HFFc6 (cell line): ENCODE results near the gene LSS. TPM values are rescaled to one million over a fixed set of nuclear protein-coding genes. Genes with fewer than 3 reads are reported as not detected.

Experiments used
- DNase-seq: peaks from one replicate; pipeline ENCODE4 v3.0.0-alpha.2; 2018
- H3K27ac Mint-ChIP-seq: 2 replicates; pipeline ENCODE4 v1.8.0; 2020; ENCODE audit warnings: mild to moderate bottlenecking, mixed read lengths
- H3K27me3 Mint-ChIP-seq: 2 replicates; pipeline ENCODE4 v1.8.0; 2021; ENCODE audit warnings: mild to moderate bottlenecking, moderate library complexity, mixed read lengths; ENCODE audit not compliant: insufficient read depth
- H3K36me3 Mint-ChIP-seq: 2 replicates; pipeline ENCODE4 v1.8.0; 2021; ENCODE audit warnings: low read depth, mixed read lengths
- H3K4me1 Mint-ChIP-seq: 2 replicates; pipeline ENCODE4 v1.8.0; 2020; ENCODE audit warnings: low read depth, mixed read lengths
- H3K4me3 Mint-ChIP-seq: 2 replicates; pipeline ENCODE4 v1.8.0; 2020; ENCODE audit warnings: mild to moderate bottlenecking, moderate library complexity, mixed read lengths
- H3K9me3 Mint-ChIP-seq: 2 replicates; pipeline ENCODE4 v1.8.0; 2020; ENCODE audit warnings: mild to moderate bottlenecking, mixed read lengths
- total RNA-seq, 6 experiments: library from RNA; stranded (reverse); fragmentation: NEBNext Ultra II Directional; extraction: Animal tissue kit (Norgen Biotek cat#: 25700); gene quantifications; 2 replicates in 1 of 6; 3 replicates in 5 of 6; pipeline ENCODE4 v1.2.3, GENCODE V29; 2021
- TF ChIP-seq, protein P1 (sequence below): fragments of 200-600 bp; sonication (generic); IDR thresholded peaks from 2 replicates; pipeline ENCODE4 v1.5.0; 2021; ENCODE audit warnings: antibody characterized with exemption, mild to moderate bottlenecking

The LSS gene
- total RNA-seq, 6 experiments from 2014 or later = 47.9 to 61.3 (median 50.6) TPM

DNA sequence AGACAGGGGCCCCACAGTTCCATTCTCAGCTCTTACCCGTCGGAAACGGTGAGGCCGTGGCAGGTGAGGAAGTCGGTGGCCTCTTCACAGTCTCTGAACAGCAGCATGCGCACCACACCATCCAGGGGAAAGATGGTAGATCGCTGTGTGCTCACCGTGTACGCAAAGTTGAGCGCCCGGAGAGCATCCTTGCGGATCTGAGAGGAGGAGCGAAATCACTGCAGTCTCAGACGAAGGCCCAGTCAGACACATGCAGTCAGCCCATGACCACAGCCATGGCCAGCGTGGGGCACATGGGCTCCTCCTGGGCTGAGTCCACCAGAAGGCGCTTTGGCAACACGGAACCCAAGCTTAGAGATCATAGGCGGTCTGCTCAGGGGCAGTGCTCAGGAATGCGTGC lies 38.4 kb upstream of the LSS start:
- Mint-ChIP-seq H3K27ac (no peak overlapping the region), H3K27me3 (no peaks in the 10 kb centered on the region), H3K9me3 (no peaks in the 10 kb centered on the region), H3K4me1 (no peaks in the 10 kb centered on the region), H3K4me3 (no peak overlapping the region), H3K36me3 (peaks cover 21% of the 10 kb centered on the region)
- DNase-seq = no peak
- TF ChIP-seq, protein P1, sequence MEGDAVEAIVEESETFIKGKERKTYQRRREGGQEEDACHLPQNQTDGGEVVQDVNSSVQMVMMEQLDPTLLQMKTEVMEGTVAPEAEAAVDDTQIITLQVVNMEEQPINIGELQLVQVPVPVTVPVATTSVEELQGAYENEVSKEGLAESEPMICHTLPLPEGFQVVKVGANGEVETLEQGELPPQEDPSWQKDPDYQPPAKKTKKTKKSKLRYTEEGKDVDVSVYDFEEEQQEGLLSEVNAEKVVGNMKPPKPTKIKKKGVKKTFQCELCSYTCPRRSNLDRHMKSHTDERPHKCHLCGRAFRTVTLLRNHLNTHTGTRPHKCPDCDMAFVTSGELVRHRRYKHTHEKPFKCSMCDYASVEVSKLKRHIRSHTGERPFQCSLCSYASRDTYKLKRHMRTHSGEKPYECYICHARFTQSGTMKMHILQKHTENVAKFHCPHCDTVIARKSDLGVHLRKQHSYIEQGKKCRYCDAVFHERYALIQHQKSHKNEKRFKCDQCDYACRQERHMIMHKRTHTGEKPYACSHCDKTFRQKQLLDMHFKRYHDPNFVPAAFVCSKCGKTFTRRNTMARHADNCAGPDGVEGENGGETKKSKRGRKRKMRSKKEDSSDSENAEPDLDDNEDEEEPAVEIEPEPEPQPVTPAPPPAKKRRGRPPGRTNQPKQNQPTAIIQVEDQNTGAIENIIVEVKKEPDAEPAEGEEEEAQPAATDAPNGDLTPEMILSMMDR = no peak

DNA sequence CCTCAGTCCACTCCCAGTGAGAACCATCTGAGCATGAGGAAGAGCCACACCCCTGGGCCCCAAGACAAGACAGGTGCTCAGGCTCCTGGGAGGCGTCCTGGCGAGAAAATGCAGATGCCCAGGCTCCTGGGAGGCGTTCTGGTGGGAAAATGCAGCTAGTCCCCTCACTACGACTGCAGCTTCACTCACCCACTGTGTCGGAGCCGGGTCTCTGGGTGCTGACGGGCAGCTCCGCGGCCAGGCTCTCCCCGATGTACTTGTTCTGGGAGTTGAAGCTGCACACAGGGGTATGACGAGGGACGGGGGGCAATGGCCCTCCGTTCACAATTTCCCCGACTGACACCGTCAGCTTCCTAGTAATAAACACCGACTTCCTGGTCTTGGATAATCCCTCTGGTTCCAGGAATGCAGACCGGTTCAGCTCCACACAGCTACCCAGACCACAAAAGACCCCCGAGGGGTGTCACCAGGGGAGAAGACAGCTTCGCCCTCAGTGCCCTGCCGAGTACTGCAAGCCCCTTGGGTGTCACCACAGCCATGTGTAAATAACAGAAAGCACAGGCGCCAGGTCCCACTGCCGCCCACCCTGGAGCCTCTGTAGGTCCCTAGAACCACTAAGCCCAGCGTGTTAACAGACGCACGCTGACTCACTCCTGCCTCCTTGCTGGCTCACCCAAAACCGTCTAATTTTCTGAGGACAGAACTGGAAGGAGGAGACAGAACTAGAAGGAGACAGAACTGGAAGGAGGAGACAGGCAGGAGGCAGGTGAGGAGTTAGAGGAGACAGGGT lies 37.4 kb upstream of the LSS start:
- Mint-ChIP-seq H3K27ac (no peak overlapping the region), H3K9me3 (no peaks in the 10 kb centered on the region), H3K4me3 (no peak overlapping the region; the same call in 1 of the 2 replicates), H3K27me3 (no peaks in the 10 kb centered on the region), H3K36me3 (peaks cover 18% of the 10 kb centered on the region), H3K4me1 (no peaks in the 10 kb centered on the region)
- TF ChIP-seq, protein P1 = no peak
- no peak for DNase-seq

DNA sequence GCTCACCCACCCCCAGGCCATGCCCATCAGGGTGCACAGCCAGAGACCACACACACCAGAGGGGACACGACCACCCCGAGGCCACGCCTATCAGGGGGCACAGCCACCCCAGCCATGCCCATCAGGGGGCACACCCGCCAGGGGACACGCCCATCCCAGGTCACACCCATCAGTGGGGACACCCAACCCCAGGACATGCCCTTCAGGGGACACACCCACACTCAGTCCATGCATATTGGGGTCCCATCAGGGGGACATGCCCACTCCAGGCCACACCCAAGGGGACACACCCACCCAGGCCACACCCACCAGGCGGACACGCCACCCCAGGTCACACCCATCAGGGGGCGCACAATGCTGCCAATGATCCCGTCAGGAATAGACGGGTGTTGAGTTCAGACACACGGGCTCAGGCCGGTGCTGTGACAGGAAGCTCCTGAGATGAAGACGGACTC lies 36.1 kb upstream of the LSS start:
- DNase-seq = no peak
- no peaks in the 10 kb centered on the region for H3K4me1 Mint-ChIP-seq
- no peak overlapping the region for H3K27ac Mint-ChIP-seq
- no peaks in the 10 kb centered on the region for H3K27me3 Mint-ChIP-seq
- H3K4me3 Mint-ChIP-seq = no peak overlapping the region
- peaks cover 18% of the 10 kb centered on the region for H3K36me3 Mint-ChIP-seq
- TF ChIP-seq, protein P1 = no peak
- H3K9me3 Mint-ChIP-seq = no peaks in the 10 kb centered on the region

DNA sequence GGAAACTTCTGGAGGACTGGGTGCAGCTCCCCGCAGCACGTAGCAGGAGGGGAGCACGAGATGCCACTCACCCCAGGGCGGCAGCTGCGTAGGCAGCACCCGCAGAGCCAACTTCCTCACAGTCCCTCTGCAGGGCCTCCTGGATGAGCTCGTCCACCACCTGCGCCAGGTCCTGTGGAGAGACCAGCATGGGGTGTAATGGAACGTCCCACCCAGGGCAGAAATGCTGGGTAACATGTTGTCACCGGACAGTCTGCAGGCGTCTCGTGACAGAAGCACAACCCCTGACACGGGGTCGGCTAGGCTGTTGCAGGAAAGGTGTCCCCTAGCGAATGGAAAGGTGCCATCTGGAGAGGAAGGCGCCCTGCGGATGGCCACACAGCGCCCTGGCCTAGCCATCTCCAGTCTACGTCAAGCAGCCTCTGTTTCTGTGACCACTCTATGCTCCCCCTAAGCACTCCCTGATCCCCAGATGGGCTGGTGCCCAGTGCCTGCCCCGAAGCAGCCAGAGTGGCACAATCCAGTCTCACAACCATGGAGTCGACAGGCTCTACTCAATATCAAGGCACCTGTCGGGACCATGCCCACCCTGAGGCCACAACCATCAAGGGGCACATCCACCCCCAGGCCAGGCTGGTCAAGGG lies 35.6 kb upstream of the LSS start:
- DNase-seq = no peak
- peaks cover 18% of the 10 kb centered on the region for H3K36me3 Mint-ChIP-seq

DNA sequence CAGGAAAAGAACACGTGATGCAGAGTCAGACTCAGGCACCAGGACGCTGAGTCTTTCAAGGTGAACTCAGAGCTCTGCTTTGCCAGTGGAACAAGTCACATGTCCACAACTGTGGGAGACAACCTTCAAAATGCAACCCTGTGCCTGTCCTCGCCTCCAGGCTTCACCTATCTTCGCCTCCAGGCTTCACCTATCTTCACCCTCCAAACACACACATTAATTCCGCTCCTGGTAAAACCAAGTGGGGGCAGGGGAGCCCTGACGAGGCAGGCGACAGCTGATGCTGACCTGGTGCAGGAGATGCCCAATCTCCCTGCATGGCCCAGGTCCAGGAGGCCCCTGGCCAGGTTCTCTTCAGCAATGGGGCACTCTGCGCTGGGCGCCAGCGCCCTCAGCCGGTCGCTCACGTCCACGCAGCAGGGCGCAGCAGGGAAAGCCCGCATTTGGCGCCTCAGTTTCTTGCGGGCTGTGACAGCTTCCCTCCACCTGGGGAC lies 28.0 kb upstream of the LSS start:
- Mint-ChIP-seq H3K4me1 (no peaks in the 10 kb centered on the region), H3K27me3 (no peaks in the 10 kb centered on the region; the same call in 1 of the 2 replicates), H3K36me3 (peaks cover 38% of the 10 kb centered on the region), H3K27ac (no peak overlapping the region), H3K4me3 (no peak overlapping the region), H3K9me3 (no peaks in the 10 kb centered on the region)
- DNase-seq = no peak
- TF ChIP-seq, protein P1 = no peak

More for the DNA sequence above, 35.6 kb upstream of the LSS start:
- Mint-ChIP-seq H3K27me3 (no peaks in the 10 kb centered on the region), H3K4me1 (no peaks in the 10 kb centered on the region), H3K4me3 (no peak overlapping the region), H3K9me3 (no peaks in the 10 kb centered on the region), H3K27ac (no peak overlapping the region)
- TF ChIP-seq, protein P1 = no peak
